Prostate gland (tissue), 2 donors: ENCODE data around the gene PTPN23.

Experiments used
- POLR2A ChIP-seq: fragments of 450-650 bp; IDR thresholded peaks from one replicate; pipeline ENCODE4 v1.6.1; 2016; ENCODE audit warnings: antibody characterized with exemption, mild to moderate bottlenecking
- TF ChIP-seq, protein P1 (sequence below), 4 experiments: fragments of 200-600 bp in 2 of 4; fragments of 450-650 bp in 2 of 4; sonication (generic) in 2 of 4; IDR thresholded peaks; 1 replicate in 3 of 4; 2 replicates in 1 of 4; pipeline ENCODE4 v1.5.1; 2016 to 2019; ENCODE audit warnings: antibody characterized with exemption in 4 of 4, mild to moderate bottlenecking in 2 of 4, moderate library complexity in 2 of 4

DNA sequence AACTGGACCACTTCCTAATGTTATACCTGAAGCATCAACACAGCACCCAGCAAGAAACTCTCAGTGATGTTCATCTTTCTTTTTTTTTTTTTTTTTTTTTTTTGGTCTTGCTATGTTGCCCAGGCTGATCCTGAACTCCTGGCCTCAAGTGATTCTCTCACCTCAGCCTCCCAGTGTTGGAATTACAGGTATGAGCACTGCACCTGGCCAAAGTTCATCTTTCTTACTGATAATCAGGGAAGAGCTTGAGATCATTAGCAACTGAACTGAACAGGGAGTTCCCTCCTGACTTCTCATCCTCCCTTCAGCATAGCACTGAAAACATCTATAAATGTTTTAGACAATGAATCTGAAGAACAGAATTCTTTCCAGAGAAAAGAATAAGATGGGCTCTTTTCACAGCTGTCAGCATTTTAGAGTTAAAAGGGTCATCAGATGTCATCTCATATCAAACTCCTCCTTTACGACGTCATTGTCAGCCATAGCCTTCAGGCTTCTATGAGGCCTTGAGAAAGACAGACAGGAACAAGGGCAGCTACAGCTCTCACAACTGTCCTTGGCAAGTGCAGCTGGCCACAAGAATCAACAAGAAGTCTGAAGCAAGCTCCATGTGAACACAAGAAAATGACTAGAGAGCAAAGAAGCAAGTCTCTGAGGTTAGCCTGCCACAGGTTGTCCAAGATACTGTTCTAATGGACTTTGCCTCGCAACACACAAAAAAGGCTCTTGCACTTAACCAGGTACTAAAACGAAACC, 61.2 kb downstream of the PTPN23 start:
- TF ChIP-seq, protein P1, sequence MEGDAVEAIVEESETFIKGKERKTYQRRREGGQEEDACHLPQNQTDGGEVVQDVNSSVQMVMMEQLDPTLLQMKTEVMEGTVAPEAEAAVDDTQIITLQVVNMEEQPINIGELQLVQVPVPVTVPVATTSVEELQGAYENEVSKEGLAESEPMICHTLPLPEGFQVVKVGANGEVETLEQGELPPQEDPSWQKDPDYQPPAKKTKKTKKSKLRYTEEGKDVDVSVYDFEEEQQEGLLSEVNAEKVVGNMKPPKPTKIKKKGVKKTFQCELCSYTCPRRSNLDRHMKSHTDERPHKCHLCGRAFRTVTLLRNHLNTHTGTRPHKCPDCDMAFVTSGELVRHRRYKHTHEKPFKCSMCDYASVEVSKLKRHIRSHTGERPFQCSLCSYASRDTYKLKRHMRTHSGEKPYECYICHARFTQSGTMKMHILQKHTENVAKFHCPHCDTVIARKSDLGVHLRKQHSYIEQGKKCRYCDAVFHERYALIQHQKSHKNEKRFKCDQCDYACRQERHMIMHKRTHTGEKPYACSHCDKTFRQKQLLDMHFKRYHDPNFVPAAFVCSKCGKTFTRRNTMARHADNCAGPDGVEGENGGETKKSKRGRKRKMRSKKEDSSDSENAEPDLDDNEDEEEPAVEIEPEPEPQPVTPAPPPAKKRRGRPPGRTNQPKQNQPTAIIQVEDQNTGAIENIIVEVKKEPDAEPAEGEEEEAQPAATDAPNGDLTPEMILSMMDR (IDR thresholded peaks at IDR 0.05), result no peak
- TF ChIP-seq POLR2A, result no peak
